Measurements from ENCODE around the gene HGF.

GRCh38 chr7:81705206-81705605 is 64.6 kb downstream of the HGF start:
- TF ChIP-seq CTCF (IDR thresholded peaks at IDR 0.05): no peak
- TF ChIP-seq EZH2phosphoT487 (IDR thresholded peaks at IDR 0.05): no peak
- no peak for TF ChIP-seq EZH2 (IDR thresholded peaks at IDR 0.05)

Data from neural progenitor cell (in vitro differentiated cells).